GM12872 (cell line): Measurements from ENCODE around the gene ARL6.

Experiments used
- TF ChIP-seq, protein P1 (sequence below): IDR thresholded peaks from 3 replicates; pipeline ENCODE4 v1.5.1; 2011; ENCODE audit warnings: low read depth, mild to moderate bottlenecking, low read length, moderate library complexity; ENCODE audit not compliant: insufficient read depth

ARL6 gene

GRCh38 chr3:97804471-97804870, 39.9 kb downstream of the ARL6 start:
- TF ChIP-seq, protein P1, sequence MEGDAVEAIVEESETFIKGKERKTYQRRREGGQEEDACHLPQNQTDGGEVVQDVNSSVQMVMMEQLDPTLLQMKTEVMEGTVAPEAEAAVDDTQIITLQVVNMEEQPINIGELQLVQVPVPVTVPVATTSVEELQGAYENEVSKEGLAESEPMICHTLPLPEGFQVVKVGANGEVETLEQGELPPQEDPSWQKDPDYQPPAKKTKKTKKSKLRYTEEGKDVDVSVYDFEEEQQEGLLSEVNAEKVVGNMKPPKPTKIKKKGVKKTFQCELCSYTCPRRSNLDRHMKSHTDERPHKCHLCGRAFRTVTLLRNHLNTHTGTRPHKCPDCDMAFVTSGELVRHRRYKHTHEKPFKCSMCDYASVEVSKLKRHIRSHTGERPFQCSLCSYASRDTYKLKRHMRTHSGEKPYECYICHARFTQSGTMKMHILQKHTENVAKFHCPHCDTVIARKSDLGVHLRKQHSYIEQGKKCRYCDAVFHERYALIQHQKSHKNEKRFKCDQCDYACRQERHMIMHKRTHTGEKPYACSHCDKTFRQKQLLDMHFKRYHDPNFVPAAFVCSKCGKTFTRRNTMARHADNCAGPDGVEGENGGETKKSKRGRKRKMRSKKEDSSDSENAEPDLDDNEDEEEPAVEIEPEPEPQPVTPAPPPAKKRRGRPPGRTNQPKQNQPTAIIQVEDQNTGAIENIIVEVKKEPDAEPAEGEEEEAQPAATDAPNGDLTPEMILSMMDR = no peak

DNA sequence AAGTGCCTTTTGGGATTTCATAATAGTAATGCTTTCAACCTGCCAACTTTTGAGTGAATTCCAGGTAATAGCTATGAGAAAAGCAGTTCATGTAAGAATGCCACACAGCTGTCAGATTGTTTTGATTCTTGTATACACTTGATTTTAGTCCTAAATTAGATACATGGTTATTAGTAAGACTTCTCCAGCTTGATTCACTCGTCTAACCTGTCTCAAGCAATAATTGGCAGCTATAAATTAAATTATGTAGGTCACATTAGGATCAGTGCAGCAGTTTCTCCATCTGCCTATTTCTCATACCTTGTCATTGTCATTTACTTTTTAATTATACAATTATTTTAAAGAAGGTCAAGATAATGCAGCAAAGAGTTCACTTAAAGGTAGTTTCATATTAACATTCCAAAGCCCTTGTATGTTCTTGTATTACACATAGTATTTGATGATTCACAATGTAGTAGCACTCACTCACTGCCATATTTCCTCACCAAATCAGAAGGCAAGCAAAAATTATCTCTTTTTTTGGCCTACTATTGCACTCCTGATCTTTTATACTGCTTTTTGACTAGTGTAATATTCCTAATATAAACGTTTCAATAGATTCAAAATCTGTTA, 46.3 kb downstream of the ARL6 start:
- TF ChIP-seq, protein P1 = no peak

DNA sequence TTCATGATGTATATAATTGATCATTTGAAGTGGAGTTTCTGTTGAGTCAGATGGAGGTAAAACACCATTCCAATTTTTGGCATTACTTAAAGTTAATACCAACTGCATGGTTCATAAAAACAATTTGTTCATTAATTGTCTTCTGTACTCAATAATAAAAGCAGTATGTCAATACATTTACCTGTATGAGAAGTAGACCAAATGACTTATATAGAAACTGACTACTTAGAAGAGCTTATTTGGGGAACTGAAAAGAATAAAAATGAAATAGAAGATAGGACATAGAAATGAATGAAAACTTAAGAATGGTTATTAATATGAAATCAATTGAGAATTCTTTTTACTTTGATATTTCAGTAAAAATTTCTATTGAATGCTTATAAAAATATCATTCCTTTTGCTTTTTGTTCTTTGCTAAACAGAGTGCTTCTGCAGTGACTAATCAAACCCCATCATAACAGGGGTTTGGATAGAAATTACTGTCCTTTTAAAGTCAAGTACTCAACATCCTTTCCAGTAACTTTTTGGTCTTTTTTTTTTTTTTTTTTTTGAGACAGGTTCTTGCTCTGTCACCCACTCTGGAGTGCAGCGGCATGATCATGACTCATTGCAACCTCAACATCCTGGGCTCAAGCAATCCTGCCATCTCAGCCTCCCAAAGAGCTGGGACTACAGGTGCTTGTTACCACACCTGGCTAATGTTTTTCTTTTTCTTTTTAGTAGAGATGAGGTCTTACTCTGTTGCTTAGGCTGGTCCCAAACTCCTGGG, 50.8 kb downstream of the ARL6 start:
- TF ChIP-seq, protein P1 = no peak

DNA sequence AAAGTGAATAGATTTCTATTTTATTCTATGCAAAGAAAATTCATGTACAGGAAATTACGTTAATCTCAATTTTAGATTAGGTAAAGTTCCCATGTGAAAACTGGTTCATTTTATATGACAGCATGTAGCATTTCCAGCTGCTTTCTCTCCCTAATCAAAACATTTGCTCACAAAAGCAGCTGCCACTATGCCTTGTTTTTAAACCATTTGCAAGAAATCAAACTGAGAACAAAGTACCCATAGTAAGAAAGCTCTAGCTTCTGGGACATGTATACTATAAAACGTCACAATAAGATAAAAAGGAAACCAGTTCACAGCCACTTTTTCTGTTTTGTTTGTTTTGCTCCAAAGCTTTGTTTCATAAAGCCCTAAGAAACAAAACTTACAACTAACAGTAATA, 52.3 kb downstream of the ARL6 start:
- TF ChIP-seq, protein P1 = no peak

DNA sequence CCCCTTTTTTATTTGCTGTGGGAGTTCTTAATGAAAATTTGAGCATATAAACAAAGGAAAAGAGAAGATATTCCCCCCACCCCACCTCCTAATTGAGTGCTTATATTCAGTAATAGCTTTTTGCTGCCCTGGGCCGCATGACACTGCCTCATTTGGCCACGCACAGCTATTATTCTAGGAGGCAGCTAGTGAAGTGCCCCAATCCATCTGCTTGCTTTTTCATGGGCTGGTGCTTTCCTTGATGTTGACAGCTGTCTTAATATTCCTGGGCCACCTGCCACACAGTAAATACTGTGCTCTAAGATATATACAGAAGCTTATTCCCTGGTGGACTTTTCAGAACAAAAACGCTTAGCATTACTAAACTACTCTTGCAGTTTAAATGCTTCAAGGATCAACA, 53.4 kb downstream of the ARL6 start:
- TF ChIP-seq, protein P1 = no peak

GRCh38 chr3:97820780-97821179, 56.2 kb downstream of the ARL6 start:
- TF ChIP-seq, protein P1 = no peak

DNA sequence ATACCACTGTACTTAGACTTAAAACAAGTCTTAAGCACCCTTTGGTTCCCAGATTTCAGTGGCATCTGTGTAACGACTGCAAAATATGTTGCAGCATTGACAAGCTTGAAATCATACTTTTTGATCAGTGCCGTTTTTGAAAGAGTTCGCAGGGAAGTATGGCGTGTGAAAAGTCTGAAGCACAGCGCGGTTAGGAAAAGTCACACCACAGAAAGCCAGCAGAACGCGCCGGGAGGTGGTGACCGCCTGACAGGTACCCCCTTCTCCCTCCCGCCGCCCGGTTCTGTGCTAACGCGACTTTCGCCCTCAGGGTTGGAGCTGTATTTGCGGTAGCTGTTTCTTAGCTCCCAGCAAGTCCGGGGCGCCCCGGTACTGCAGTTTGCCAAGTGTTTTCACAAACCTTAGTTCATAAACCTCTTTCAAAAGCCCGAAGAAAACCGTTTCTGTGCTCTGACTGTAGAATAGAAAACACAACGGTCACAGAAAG, 56.8 kb downstream of the ARL6 start:
- TF ChIP-seq, protein P1 = no peak
